ENCODE data around the gene C1orf52. TPM values are rescaled to one million over a fixed set of nuclear protein-coding genes. Genes with fewer than 3 reads are reported as not detected.

C1orf52 gene
- total and polyA plus RNA-seq, 5 donors from 2014 or later = 19.7 to 55.6 (median 27.6) TPM

DNA sequence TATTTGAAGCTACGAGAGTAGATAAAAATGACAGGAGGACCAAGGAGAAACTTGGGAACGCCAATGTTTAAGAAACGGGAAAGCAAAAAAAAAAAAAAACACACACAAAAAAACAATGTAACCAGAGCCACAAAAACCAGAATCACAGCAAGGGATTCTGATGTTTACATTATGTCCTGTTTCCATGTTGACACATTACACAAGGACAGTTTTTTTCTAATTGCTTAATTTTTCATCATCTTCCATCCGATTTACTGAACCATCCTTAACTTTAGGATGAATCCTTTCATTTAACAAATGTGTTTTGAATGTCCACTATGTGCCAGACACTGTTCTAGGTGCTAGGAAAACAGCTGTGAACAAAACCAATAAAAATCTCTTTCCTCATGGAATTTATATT is 18.3 kb upstream of the C1orf52 start:
- Histone ChIP-seq H3K9me3 (ENCODE audit: control insufficient read depth in 2 of 2, low read length in 2 of 2) (no peaks in the 10 kb centered on the region), H3K4me1 (ENCODE audit: control insufficient read depth, insufficient read depth, low read length, poor library complexity, severe bottlenecking) (peaks cover 42% of the 10 kb centered on the region), H3K36me3 (ENCODE audit: control insufficient read depth, insufficient read depth, low read length) (no peaks in the 10 kb centered on the region), H3K27ac (ENCODE audit: insufficient read depth, low read length, poor library complexity, severe bottlenecking) (no peak overlapping the region), H3K4me3 (ENCODE audit: low read depth, low read length) (no peak overlapping the region), H3K27me3 (ENCODE audit: control insufficient read depth, insufficient read depth, low read length) (no peaks in the 10 kb centered on the region)
- ATAC-seq (ENCODE audit: low read depth in 2 of 2) = no peak
- H3K4me3 Mint-ChIP-seq = peak overlapping the region in 2 of 4 donors; percentile 55 to 96
- peaks cover 11% of the 10 kb centered on the region for H3K36me3 Mint-ChIP-seq
- H3K27me3 Mint-ChIP-seq = peaks cover 6% of the 10 kb centered on the region
- peaks cover 24 to 62% (median 44%) of the 10 kb centered on the region in 4 donors for H3K4me1 Mint-ChIP-seq
- peak overlapping the region in 2 of 3 donors; percentile 20 to 87 for H3K27ac Mint-ChIP-seq
- DNase-seq = no peak
- H3K9me3 Mint-ChIP-seq = peaks cover 0 to 3% (median 0%) of the 10 kb centered on the region in 7 donors

- H3K36me3 Mint-ChIP-seq = peaks cover 13% of the 10 kb centered on the region
- Histone ChIP-seq H3K27me3 (ENCODE audit: control insufficient read depth, insufficient read depth, low read length) (no peaks in the 10 kb centered on the region), H3K36me3 (ENCODE audit: control insufficient read depth, insufficient read depth, low read length) (peaks cover 4% of the 10 kb centered on the region), H3K9me3 (ENCODE audit: control insufficient read depth in 2 of 2, low read length in 2 of 2) (no peaks in the 10 kb centered on the region), H3K4me1 (ENCODE audit: control insufficient read depth, insufficient read depth, low read length, poor library complexity, severe bottlenecking) (peaks cover 42% of the 10 kb centered on the region), H3K27ac (ENCODE audit: insufficient read depth, low read length, poor library complexity, severe bottlenecking) (peak overlapping the region; percentile 97), H3K4me3 (ENCODE audit: low read depth, low read length) (peak overlapping the region; percentile 84)
- H3K27me3 Mint-ChIP-seq = peaks cover 6% of the 10 kb centered on the region
- no peak for ATAC-seq (ENCODE audit: low read depth in 2 of 2)
- H3K9me3 Mint-ChIP-seq = peaks cover 0 to 3% (median 0%) of the 10 kb centered on the region in 7 donors
- DNase-seq = no peak
- peak overlapping the region; percentile 91 to 96 (median 94) for H3K4me3 Mint-ChIP-seq
- H3K27ac Mint-ChIP-seq = peak overlapping the region; percentile 78 to 97 (median 87)
- H3K4me1 Mint-ChIP-seq = peaks cover 28 to 65% (median 47%) of the 10 kb centered on the region in 4 donors
These were observed 17.6 kb upstream of the C1orf52 start for GRCh38 chr1:85276978-85277639.

DNA sequence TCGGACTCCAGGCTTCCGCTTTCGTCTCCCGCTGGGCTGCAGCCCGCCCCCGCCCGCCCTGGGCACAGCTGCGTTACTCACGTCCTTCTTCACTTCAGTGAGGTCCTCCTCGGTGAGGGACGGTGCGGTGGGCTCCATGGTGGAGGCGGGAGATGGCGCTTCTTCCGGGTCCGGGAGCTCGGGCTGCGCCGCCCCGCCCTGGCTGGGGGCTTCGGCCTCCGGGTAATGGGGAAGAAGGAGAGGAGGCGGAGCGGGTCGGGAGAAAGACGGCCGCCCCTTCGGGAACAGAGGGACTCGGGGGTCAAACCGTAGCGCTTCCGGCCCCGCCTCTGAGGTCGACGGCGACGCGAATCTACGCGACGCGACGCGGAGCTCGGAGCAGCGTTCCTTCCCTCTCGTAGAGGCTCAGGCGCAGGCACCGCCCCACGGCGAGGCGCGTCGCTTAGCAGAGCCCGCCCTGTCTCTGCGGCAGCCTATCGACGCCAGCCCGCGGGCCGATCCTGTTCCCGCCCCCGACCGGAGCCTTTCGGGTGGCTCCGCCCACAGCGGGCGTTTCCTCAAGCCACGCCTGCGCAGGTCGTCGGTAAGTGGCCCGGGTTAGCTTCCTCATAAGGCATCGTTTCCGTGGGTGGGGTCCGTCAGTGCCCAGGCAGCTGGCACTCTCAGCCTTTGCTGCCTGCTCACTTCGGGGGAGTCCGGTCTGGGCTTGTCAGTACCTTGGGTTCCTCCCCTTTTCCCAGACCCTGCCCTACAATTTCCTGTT is 16.9 kb upstream of the C1orf52 start, which contains the start of gene BCL10:
BCL10 (minus strand) TSS at position 418 of the 763 bp plus-strand sequence; CDS start at position 138, 280 bp downstream.
- DNase-seq (peak; percentile 97 to 99 (median 98)), ATAC-seq (ENCODE audit: low read depth in 2 of 2) (peak; percentile 98)
- H3K27ac Mint-ChIP-seq = peak within 1 kb of the TSS; percentile 78 to 97 (median 87)
- H3K27me3 Mint-ChIP-seq = peaks cover 6% of the 10 kb centered on the region
- H3K4me3 Mint-ChIP-seq = peak within 1 kb of the TSS; percentile 91 to 96 (median 94)
- Histone ChIP-seq H3K36me3 (ENCODE audit: control insufficient read depth, insufficient read depth, low read length) (peaks cover 4% of the 10 kb centered on the region), H3K27me3 (ENCODE audit: control insufficient read depth, insufficient read depth, low read length) (no peaks in the 10 kb centered on the region), H3K9me3 (ENCODE audit: control insufficient read depth in 2 of 2, low read length in 2 of 2) (no peaks in the 10 kb centered on the region), H3K4me1 (ENCODE audit: control insufficient read depth, insufficient read depth, low read length, poor library complexity, severe bottlenecking) (peaks cover 42% of the 10 kb centered on the region), H3K27ac (ENCODE audit: insufficient read depth, low read length, poor library complexity, severe bottlenecking) (peak within 1 kb of the TSS; percentile 97), H3K4me3 (ENCODE audit: low read depth, low read length) (peak within 1 kb of the TSS; percentile 98)
- H3K36me3 Mint-ChIP-seq = peaks cover 18% of the 10 kb centered on the region
- peaks cover 0 to 3% (median 0%) of the 10 kb centered on the region in 7 donors for H3K9me3 Mint-ChIP-seq
- peaks cover 34 to 71% (median 53%) of the 10 kb centered on the region in 4 donors for H3K4me1 Mint-ChIP-seq

GRCh38 chr1:85275701-85276214 is 16.3 kb upstream of the C1orf52 start:
- Mint-ChIP-seq H3K9me3 (peaks cover 0 to 3% (median 0%) of the 10 kb centered on the region in 7 donors), H3K27ac (peak overlapping the region; percentile 78 to 97 (median 87)), H3K4me3 (peak overlapping the region; percentile 91 to 96 (median 94)), H3K36me3 (peaks cover 24% of the 10 kb centered on the region), H3K4me1 (peaks cover 39 to 71% (median 59%) of the 10 kb centered on the region in 4 donors), H3K27me3 (peaks cover 6% of the 10 kb centered on the region)
- no peaks in the 10 kb centered on the region for H3K9me3 ChIP-seq (ENCODE audit: control insufficient read depth in 2 of 2, low read length in 2 of 2)
- H3K36me3 ChIP-seq (ENCODE audit: control insufficient read depth, insufficient read depth, low read length) = peaks cover 6% of the 10 kb centered on the region
- H3K4me1 ChIP-seq (ENCODE audit: control insufficient read depth, insufficient read depth, low read length, poor library complexity, severe bottlenecking) = peaks cover 42% of the 10 kb centered on the region
- DNase-seq (peak; percentile 31 to 41 (median 41)), ATAC-seq (ENCODE audit: low read depth in 2 of 2) (no peak)
- peak overlapping the region; percentile 98 for H3K4me3 ChIP-seq (ENCODE audit: low read depth, low read length)
- no peaks in the 10 kb centered on the region for H3K27me3 ChIP-seq (ENCODE audit: control insufficient read depth, insufficient read depth, low read length)
- H3K27ac ChIP-seq (ENCODE audit: insufficient read depth, low read length, poor library complexity, severe bottlenecking) = peak overlapping the region; percentile 97

DNA sequence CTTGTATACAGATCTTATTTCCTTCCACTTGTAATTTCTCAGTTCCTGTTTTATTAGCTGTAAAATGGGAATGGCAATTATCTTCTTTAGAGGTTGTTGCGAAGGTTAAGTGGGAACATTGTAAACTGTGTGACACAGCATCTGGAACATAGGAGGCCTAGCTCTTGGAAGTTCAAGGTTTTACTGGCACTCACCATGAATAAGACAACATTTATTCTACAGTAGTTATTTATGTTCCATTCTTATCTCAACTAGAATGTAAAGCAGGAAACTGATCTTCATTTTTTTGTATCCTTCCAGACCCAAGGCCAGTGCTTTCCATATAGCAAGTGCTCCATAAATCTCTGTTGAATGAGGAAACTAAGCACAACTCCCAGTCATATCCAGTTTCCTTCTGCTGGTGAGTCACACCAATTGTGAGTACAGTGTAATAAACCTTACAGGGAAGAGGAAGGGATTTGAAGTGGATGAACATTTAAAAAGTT is 15.5 kb upstream of the C1orf52 start:
- peak overlapping the region; percentile 98 for H3K4me3 ChIP-seq (ENCODE audit: low read depth, low read length)
- Mint-ChIP-seq H3K9me3 (peaks cover 0 to 3% (median 0%) of the 10 kb centered on the region in 7 donors), H3K4me3 (peak overlapping the region; percentile 91 to 96 (median 94)), H3K27me3 (peaks cover 6% of the 10 kb centered on the region), H3K36me3 (peaks cover 27% of the 10 kb centered on the region), H3K27ac (peak overlapping the region; percentile 43 to 97 (median 87)), H3K4me1 (peaks cover 39 to 73% (median 61%) of the 10 kb centered on the region in 4 donors)
- peaks cover 42% of the 10 kb centered on the region for H3K4me1 ChIP-seq (ENCODE audit: control insufficient read depth, insufficient read depth, low read length, poor library complexity, severe bottlenecking)
- H3K27me3 ChIP-seq (ENCODE audit: control insufficient read depth, insufficient read depth, low read length) = no peaks in the 10 kb centered on the region
- no peak for DNase-seq
- no peak for ATAC-seq (ENCODE audit: low read depth in 2 of 2)
- no peaks in the 10 kb centered on the region for H3K9me3 ChIP-seq (ENCODE audit: control insufficient read depth in 2 of 2, low read length in 2 of 2)
- peak overlapping the region; percentile 97 for H3K27ac ChIP-seq (ENCODE audit: insufficient read depth, low read length, poor library complexity, severe bottlenecking)
- peaks cover 12% of the 10 kb centered on the region for H3K36me3 ChIP-seq (ENCODE audit: control insufficient read depth, insufficient read depth, low read length)

DNA sequence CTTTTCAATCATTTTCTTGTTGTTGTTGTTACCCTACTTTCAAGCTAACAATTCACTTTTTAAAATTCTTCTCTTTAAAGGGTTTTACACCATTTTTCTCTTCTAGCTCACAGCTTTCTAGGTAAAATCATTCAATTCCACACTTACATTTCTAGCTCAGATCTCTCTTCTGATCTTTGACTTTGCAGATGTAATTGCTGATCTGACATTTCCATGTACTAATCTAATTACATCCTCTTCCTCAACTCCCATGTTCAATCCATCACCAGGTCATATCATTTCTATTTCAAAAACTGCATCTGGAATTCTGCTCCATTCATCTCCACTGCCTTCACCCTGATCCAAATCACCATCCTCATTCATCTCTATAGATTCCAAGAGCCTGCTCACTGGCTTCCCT is 13.9 kb upstream of the C1orf52 start:
- Mint-ChIP-seq H3K27me3 (no peaks in the 10 kb centered on the region), H3K27ac (peak overlapping the region in 2 of 3 donors; percentile 77 to 87), H3K36me3 (peaks cover 37% of the 10 kb centered on the region), H3K4me3 (peak overlapping the region; percentile 24 to 96 (median 70)), H3K9me3 (no peaks in the 10 kb centered on the region), H3K4me1 (peaks cover 50 to 66% (median 58%) of the 10 kb centered on the region in 4 donors)
- H3K27ac ChIP-seq (ENCODE audit: insufficient read depth, low read length, poor library complexity, severe bottlenecking) = no peak overlapping the region
- peak overlapping the region; percentile 98 for H3K4me3 ChIP-seq (ENCODE audit: low read depth, low read length)
- no peaks in the 10 kb centered on the region for H3K9me3 ChIP-seq (ENCODE audit: control insufficient read depth in 2 of 2, low read length in 2 of 2)
- DNase-seq = no peak
- H3K4me1 ChIP-seq (ENCODE audit: control insufficient read depth, insufficient read depth, low read length, poor library complexity, severe bottlenecking) = peaks cover 37% of the 10 kb centered on the region
- H3K27me3 ChIP-seq (ENCODE audit: control insufficient read depth, insufficient read depth, low read length) = no peaks in the 10 kb centered on the region
- H3K36me3 ChIP-seq (ENCODE audit: control insufficient read depth, insufficient read depth, low read length) = peaks cover 26% of the 10 kb centered on the region
- ATAC-seq (ENCODE audit: low read depth in 2 of 2) = no peak

- Histone ChIP-seq H3K9me3 (ENCODE audit: control insufficient read depth in 2 of 2, low read length in 2 of 2) (no peaks in the 10 kb centered on the region), H3K27me3 (ENCODE audit: control insufficient read depth, insufficient read depth, low read length) (no peaks in the 10 kb centered on the region), H3K36me3 (ENCODE audit: control insufficient read depth, insufficient read depth, low read length) (peaks cover 48% of the 10 kb centered on the region), H3K27ac (ENCODE audit: insufficient read depth, low read length, poor library complexity, severe bottlenecking) (no peak overlapping the region), H3K4me1 (ENCODE audit: control insufficient read depth, insufficient read depth, low read length, poor library complexity, severe bottlenecking) (peaks cover 10% of the 10 kb centered on the region), H3K4me3 (ENCODE audit: low read depth, low read length) (no peak overlapping the region)
- ATAC-seq (ENCODE audit: low read depth in 2 of 2) = no peak
- Mint-ChIP-seq H3K36me3 (peaks cover 42% of the 10 kb centered on the region), H3K27me3 (no peaks in the 10 kb centered on the region), H3K4me3 (no peak overlapping the region), H3K27ac (peak overlapping the region in 1 of 3 donors; percentile 2), H3K9me3 (no peaks in the 10 kb centered on the region), H3K4me1 (peaks cover 34 to 42% (median 38%) of the 10 kb centered on the region in 4 donors)
- no peak for DNase-seq
These were observed 9.5 kb upstream of the C1orf52 start for GRCh38 chr1:85268801-85269585.
